ENCODE data around the gene CWC15.

DNA sequence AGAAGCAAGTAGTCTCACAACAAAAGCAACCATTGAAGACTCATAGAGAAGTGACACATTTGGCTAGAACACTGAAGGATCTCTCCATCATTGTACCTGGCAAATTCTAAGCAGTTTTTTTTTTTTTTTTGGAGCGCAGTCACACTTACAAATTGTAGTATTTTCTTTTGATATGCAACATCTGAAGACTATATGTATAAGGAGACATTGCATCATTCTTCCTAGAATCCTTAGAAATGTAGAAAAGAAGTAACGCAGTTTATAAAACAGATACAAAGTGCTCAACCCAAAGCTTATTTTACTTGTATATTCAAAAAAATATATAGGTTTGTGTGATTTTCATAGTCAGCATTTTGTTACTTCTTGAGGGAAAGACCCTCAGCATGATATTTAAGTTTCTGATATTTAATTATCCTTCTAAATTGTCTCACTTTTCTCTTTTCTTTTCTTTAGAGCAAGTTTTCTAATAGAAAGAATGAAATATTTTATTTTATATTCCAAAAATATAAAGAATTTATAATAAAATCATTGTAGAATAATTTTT lies 20.1 kb upstream of the CWC15 start:
- TF ChIP-seq ZFP3 (tag by site-specific recombination; IDR thresholded peaks at IDR 0.05; ENCODE audit: low read depth), result no peak
- TF ChIP-seq, protein P1, sequence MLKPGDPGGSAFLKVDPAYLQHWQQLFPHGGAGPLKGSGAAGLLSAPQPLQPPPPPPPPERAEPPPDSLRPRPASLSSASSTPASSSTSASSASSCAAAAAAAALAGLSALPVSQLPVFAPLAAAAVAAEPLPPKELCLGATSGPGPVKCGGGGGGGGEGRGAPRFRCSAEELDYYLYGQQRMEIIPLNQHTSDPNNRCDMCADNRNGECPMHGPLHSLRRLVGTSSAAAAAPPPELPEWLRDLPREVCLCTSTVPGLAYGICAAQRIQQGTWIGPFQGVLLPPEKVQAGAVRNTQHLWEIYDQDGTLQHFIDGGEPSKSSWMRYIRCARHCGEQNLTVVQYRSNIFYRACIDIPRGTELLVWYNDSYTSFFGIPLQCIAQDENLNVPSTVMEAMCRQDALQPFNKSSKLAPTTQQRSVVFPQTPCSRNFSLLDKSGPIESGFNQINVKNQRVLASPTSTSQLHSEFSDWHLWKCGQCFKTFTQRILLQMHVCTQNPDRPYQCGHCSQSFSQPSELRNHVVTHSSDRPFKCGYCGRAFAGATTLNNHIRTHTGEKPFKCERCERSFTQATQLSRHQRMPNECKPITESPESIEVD (tag by site-specific recombination; IDR thresholded peaks at IDR 0.05), result no peak
- TF ChIP-seq, protein P2, sequence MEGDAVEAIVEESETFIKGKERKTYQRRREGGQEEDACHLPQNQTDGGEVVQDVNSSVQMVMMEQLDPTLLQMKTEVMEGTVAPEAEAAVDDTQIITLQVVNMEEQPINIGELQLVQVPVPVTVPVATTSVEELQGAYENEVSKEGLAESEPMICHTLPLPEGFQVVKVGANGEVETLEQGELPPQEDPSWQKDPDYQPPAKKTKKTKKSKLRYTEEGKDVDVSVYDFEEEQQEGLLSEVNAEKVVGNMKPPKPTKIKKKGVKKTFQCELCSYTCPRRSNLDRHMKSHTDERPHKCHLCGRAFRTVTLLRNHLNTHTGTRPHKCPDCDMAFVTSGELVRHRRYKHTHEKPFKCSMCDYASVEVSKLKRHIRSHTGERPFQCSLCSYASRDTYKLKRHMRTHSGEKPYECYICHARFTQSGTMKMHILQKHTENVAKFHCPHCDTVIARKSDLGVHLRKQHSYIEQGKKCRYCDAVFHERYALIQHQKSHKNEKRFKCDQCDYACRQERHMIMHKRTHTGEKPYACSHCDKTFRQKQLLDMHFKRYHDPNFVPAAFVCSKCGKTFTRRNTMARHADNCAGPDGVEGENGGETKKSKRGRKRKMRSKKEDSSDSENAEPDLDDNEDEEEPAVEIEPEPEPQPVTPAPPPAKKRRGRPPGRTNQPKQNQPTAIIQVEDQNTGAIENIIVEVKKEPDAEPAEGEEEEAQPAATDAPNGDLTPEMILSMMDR (tag by site-specific recombination; IDR thresholded peaks at IDR 0.05), result no peak
- no peak for TF ChIP-seq ZBTB48 (tag by site-specific recombination; IDR thresholded peaks at IDR 0.05)
- TF ChIP-seq, protein P3, sequence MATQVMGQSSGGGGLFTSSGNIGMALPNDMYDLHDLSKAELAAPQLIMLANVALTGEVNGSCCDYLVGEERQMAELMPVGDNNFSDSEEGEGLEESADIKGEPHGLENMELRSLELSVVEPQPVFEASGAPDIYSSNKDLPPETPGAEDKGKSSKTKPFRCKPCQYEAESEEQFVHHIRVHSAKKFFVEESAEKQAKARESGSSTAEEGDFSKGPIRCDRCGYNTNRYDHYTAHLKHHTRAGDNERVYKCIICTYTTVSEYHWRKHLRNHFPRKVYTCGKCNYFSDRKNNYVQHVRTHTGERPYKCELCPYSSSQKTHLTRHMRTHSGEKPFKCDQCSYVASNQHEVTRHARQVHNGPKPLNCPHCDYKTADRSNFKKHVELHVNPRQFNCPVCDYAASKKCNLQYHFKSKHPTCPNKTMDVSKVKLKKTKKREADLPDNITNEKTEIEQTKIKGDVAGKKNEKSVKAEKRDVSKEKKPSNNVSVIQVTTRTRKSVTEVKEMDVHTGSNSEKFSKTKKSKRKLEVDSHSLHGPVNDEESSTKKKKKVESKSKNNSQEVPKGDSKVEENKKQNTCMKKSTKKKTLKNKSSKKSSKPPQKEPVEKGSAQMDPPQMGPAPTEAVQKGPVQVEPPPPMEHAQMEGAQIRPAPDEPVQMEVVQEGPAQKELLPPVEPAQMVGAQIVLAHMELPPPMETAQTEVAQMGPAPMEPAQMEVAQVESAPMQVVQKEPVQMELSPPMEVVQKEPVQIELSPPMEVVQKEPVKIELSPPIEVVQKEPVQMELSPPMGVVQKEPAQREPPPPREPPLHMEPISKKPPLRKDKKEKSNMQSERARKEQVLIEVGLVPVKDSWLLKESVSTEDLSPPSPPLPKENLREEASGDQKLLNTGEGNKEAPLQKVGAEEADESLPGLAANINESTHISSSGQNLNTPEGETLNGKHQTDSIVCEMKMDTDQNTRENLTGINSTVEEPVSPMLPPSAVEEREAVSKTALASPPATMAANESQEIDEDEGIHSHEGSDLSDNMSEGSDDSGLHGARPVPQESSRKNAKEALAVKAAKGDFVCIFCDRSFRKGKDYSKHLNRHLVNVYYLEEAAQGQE (tag by site-specific recombination; IDR thresholded peaks at IDR 0.05), result no peak
- TF ChIP-seq, protein P4, sequence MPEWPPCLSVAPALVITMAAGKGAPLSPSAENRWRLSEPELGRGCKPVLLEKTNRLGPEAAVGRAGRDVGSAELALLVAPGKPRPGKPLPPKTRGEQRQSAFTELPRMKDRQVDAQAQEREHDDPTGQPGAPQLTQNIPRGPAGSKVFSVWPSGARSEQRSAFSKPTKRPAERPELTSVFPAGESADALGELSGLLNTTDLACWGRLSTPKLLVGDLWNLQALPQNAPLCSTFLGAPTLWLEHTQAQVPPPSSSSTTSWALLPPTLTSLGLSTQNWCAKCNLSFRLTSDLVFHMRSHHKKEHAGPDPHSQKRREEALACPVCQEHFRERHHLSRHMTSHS (tag by site-specific recombination; IDR thresholded peaks at IDR 0.05), result no peak
- TF ChIP-seq, protein P5, sequence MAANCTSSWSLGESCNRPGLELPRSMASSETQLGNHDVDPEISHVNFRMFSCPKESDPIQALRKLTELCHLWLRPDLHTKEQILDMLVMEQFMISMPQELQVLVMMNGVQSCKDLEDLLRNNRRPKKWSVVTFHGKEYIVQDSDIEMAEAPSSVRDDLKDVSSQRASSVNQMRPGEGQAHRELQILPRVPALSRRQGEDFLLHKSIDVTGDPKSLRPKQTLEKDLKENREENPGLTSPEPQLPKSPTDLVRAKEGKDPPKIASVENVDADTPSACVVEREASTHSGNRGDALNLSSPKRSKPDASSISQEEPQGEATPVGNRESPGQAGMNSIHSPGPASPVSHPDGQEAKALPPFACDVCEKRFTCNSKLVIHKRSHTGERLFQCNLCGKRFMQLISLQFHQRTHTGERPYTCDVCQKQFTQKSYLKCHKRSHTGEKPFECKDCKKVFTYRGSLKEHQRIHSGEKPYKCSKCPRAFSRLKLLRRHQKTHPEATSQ (tag by site-specific recombination; IDR thresholded peaks at IDR 0.05), result no peak
- TF ChIP-seq, protein P6, sequence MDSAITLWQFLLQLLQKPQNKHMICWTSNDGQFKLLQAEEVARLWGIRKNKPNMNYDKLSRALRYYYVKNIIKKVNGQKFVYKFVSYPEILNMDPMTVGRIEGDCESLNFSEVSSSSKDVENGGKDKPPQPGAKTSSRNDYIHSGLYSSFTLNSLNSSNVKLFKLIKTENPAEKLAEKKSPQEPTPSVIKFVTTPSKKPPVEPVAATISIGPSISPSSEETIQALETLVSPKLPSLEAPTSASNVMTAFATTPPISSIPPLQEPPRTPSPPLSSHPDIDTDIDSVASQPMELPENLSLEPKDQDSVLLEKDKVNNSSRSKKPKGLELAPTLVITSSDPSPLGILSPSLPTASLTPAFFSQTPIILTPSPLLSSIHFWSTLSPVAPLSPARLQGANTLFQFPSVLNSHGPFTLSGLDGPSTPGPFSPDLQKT (IDR thresholded peaks at IDR 0.05; ENCODE audit: borderline replicate concordance, low read depth, low read length), result no peak
- no peak for TF ChIP-seq ZNF501 (tag by site-specific recombination; IDR thresholded peaks at IDR 0.05)
- no peak for TF ChIP-seq ZNF121 (tag by site-specific recombination; IDR thresholded peaks at IDR 0.05)

Data from HEK293 (cell line).